GM19099 (cell line): ENCODE results near the gene HLA-DRB5.

Source experiments
- POLR2A ChIP-seq: IDR thresholded peaks from 3 replicates; pipeline ENCODE4 v1.6.1; 2011; ENCODE audit warnings: low read depth; ENCODE audit not compliant: insufficient read length; ENCODE audit errors: extremely low read depth

The HLA-DRB5 gene

DNA sequence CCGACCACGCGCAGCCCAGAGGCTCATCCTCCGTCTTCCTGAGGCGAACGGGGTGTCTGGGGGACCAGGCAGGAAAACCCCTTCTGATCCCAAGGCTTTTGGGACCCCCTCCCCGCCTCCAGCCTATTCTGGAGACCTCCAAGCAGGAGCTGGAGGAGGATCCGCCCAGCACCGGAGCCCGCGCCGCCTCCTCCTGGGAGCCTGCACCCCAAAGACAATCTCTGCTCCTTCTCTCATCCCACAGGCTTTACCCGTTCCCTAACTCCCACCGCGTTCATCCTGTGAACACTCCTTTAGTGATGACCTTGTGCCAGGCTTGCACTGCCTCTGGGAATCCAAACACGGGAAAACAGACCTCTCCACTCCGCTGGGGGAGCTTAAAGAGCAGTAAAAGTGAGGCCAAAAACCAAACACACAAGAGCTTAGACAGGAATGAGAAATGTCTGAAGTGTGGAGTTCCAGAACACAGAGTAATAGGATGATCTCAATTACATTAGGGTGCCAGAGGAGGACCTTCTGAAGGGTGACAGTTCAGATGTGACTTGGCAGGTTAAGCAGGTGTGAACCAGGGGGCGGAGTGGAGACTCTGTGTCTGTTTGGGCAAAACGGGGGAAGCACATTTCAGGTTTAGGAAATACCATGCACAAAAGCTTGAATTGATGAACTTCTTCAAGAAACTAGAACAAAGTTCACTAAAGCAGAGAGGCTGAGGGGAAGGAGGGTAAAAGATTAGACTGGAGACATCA lies 7.6 kb downstream of the HLA-DRB5 start:
- TF ChIP-seq POLR2A: no peak

DNA sequence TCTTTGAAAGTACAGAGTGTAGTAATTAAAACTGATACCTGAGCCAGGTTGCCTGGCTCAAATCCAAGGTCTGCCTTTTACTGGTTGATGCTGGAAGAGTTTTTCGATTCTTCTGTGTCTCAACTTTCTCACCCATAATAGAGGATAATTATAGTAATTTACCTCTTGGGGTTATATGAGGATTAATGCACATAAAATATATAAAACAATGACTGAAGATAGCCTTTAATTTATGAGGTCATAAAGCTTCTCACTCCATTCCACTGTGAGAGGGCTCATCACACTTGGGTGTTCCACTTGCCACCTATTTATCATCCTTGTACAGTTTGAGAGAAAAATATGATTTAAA lies 10.2 kb downstream of the HLA-DRB5 start:
- TF ChIP-seq POLR2A: no peak

DNA sequence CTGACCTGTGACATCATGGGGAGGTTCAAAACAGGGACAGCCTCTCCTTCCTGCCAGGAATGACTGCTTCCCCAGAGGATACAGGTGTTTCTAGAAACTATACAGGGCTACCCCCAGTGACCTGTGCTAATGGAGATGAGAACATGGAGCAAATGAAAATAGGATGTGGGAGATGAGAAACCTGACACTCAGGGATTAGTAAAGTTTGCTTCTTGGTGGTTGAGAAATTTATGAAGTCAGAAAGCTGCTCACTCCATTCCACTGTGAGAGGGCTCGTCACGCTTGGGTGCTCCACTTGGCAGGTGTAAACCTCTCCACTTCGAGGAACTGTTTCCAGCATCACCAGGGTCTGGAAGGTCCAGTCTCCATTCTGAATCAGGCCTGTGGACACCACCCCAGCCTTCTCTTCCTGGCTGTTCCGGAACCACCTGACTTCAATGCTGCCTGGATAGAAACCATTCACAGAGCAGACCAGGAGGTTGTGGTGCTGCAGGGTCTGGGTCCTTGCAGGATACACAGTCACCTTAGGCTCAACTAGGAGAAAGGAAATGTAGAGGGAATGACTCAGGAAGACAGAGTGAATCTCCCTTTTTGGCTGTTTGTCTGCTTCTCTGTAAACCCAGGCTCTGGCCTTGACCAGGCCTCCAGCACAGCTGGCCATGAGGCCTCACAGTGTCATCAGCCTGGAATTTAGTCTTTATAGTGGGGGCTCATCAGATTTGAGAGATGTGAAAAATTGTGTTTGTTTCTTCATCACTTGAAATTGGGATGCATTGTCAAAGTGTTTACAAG lies 10.8 kb downstream of the HLA-DRB5 start:
- TF ChIP-seq POLR2A: no peak

GRCh38 chr6:32517654-32518445 lies 12.2 kb downstream of the HLA-DRB5 start:
- no peak for TF ChIP-seq POLR2A

GRCh38 chr6:32501016-32501415 lies 29.1 kb downstream of the HLA-DRB5 start:
- no peak for TF ChIP-seq POLR2A

GRCh38 chr6:32492351-32492750 lies 37.7 kb downstream of the HLA-DRB5 start:
- no peak for TF ChIP-seq POLR2A

GRCh38 chr6:32491700-32492099 lies 38.4 kb downstream of the HLA-DRB5 start:
- TF ChIP-seq POLR2A: no peak

GRCh38 chr6:32488083-32488482 lies 42.0 kb downstream of the HLA-DRB5 start:
- no peak for TF ChIP-seq POLR2A

- TF ChIP-seq POLR2A: no peak
Measured at GRCh38 chr6:32484614-32484998, 45.5 kb downstream of the HLA-DRB5 start.

DNA sequence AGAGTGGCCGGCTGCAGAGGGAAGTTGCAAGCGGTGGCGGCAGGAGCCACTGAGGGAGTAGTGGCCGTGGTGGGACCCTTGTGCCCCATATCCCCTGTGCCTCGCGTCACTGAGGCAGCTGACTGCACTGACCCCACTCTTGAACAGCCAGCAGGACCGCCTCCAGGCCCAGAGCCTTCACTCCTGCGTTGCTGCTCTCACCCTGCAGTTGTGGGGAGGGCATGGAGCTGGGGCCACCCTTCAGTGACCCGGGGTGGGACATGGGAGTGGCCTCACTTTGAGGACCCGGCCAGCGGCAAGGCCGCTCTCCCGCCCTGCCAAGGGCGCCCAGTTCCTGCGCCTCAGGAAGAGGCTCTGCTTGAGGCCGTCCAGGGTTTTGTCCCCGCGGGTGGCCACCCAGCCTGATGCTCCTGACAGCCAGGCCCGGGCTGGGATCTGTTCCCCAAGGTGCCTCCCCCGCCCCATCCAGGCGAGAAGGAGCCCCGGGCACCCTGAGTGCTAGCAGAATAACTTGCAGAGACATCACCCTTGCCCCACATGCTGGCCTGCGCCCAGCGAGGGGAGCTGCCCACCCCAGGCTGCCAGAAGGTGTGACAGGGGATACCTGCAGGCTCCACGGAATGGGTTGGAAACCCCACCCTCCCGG lies 46.0 kb downstream of the HLA-DRB5 start:
- TF ChIP-seq POLR2A: no peak

- no peak for TF ChIP-seq POLR2A
Measured at GRCh38 chr6:32475392-32476206, 54.5 kb downstream of the HLA-DRB5 start.

DNA sequence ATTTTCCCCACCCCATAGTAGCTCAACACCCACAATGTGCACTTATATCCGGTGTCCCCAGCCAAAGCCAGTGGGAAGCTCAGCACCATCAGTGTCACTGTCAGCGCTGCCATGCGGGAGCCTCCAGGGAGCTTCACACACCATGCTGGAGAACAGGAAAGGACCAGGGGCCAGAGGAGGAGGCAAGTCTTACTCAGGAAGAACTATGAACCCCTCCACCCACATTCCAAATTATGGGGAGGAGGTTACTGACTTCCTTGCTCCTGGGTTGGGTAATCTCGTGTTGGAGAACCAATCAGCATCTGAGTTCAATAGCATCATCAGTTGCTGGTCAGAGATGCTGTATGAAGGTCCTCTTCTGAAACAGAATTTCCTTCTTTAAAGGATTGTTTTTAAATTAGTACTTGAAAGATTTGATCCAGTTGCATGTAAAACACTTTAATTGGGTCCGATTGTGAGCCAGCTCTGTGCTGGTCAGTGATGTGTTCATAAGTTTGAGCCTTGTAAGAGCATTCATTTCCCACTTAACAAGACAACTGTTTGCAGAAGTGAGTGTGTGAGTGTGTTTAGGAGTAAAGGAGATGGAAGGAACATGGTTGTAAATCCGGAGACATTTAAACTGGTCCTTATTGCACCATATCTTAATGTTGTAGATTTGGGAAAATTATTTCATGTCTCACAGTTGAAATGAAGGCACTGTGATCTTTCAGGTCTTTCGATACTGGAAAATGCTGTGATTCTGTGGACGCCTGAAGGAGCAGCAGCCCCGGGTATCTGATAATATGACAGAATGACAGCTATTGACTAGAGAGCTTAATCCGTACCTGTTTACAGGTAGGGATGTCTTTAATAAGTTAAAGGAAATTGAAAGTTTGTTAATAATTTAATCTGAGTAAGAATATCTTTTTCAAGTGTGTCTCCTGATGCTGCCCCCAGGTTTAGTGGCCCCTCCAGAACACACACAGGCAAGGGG lies 56.4 kb downstream of the HLA-DRB5 start:
- peak; percentile 72 for TF ChIP-seq POLR2A

DNA sequence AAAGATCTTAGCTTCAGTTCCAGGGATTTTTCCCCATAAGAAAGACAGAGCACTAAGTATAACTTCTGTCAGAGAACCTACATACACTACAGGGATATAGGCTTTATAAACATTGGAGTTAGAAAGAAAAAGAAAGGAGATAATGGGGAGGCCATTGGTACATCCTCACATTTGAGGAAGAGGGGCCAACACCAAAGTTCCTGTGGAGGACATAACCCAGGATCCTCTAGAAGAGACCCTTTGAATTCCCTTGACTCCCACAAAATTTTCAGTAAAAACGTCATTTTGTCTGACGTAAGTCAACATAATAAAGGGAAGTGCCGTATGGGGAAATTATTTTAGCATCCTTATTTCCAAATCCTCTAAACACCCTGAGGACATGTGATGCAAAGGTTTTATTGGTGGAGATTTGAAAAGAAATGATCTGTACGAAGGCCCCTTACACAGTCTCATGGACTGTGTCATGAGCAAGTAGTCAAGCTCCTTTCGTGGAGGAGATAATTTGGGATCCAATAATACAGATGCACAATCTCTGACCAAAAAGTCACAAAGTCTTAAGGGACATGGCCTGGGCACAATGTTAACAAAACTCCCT lies 57.2 kb downstream of the HLA-DRB5 start:
- TF ChIP-seq POLR2A: no peak
